ENCODE results near the gene PAGR1.

DNA sequence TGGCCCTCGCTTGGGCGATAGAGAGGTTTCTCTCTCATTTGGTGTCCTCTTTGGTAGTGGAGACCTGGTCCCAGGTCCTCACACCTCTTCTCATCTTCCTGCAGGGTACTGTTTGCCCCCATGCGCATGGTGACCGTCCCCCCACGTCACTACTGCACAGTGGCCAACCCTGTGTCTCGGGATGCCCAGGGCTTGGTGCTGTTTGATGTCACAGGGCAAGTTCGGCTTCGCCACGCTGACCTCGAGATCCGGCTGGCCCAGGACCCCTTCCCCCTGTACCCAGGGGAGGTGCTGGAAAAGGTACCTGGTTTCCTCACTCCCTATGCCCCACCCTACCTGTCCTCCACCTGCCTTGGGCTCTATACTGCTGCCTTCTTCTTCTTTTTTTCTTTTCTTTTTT lies 14.8 kb downstream of the PAGR1 start:
- TF ChIP-seq POLR2AphosphoS5 (IDR thresholded peaks at IDR 0.05; ENCODE audit: low read depth, low read length) = no peak
- no peak for TF ChIP-seq TAF1 (IDR thresholded peaks at IDR 0.05; ENCODE audit: borderline replicate concordance, insufficient read depth, low read length)
- no peak for TF ChIP-seq SIN3A (IDR thresholded peaks at IDR 0.05; ENCODE audit: borderline replicate concordance, insufficient read depth, low read length)
- TF ChIP-seq, protein P1, sequence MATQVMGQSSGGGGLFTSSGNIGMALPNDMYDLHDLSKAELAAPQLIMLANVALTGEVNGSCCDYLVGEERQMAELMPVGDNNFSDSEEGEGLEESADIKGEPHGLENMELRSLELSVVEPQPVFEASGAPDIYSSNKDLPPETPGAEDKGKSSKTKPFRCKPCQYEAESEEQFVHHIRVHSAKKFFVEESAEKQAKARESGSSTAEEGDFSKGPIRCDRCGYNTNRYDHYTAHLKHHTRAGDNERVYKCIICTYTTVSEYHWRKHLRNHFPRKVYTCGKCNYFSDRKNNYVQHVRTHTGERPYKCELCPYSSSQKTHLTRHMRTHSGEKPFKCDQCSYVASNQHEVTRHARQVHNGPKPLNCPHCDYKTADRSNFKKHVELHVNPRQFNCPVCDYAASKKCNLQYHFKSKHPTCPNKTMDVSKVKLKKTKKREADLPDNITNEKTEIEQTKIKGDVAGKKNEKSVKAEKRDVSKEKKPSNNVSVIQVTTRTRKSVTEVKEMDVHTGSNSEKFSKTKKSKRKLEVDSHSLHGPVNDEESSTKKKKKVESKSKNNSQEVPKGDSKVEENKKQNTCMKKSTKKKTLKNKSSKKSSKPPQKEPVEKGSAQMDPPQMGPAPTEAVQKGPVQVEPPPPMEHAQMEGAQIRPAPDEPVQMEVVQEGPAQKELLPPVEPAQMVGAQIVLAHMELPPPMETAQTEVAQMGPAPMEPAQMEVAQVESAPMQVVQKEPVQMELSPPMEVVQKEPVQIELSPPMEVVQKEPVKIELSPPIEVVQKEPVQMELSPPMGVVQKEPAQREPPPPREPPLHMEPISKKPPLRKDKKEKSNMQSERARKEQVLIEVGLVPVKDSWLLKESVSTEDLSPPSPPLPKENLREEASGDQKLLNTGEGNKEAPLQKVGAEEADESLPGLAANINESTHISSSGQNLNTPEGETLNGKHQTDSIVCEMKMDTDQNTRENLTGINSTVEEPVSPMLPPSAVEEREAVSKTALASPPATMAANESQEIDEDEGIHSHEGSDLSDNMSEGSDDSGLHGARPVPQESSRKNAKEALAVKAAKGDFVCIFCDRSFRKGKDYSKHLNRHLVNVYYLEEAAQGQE (IDR thresholded peaks at IDR 0.05; ENCODE audit: insufficient read depth in 1 of 2, low read depth in 2 of 2, low read length in 2 of 2) = no peak
- no peak for TF ChIP-seq FOXP2 (optimal IDR thresholded peaks at IDR 0.05; ENCODE audit: borderline replicate concordance, extremely low read depth, extremely low read length, insufficient read depth)

Data from PFSK-1 (cell line).